Neutrophil (primary cell): ENCODE measurements around the gene MYH9.

Source experiments
- H3K27ac ChIP-seq: fragments of 200-600 bp; sonication (generic); 2 replicates; pipeline ENCODE4 v1.5.1; 2016; ENCODE audit warnings: mild to moderate bottlenecking, moderate library complexity
- H3K27me3 ChIP-seq: fragments of 200-600 bp; sonication (generic); 2 replicates; pipeline ENCODE4 v1.6.0; 2016; ENCODE audit warnings: mild to moderate bottlenecking
- H3K36me3 ChIP-seq: fragments of 200-600 bp; sonication (generic); 2 replicates; pipeline ENCODE4 v1.5.1; 2017
- H3K4me1 ChIP-seq, 2 experiments: fragments of 200-600 bp in 1 of 2; sonication (generic) in 1 of 2; 1 replicate in 1 of 2; 2 replicates in 1 of 2; pipeline versions ENCODE4 v1.5.1 to v1.6.1; 2013 to 2016; ENCODE audit warnings: low read depth in 1 of 2, low read length in 1 of 2, mild to moderate bottlenecking in 1 of 2, moderate library complexity in 1 of 2; ENCODE audit not compliant: control insufficient read depth in 1 of 2, insufficient read depth in 1 of 2
- H3K4me3 ChIP-seq, 2 experiments: fragments of 200-600 bp in 1 of 2; sonication (generic) in 1 of 2; 1 replicate in 1 of 2; 2 replicates in 1 of 2; pipeline ENCODE4 v1.5.1; 2013 to 2016; ENCODE audit warnings: low read depth in 1 of 2, low read length in 1 of 2, mild to moderate bottlenecking in 1 of 2, moderate library complexity in 1 of 2
- H3K9me3 ChIP-seq: fragments of 200-600 bp; sonication (generic); 2 replicates; pipeline ENCODE4 v1.5.1; 2016
- CTCF ChIP-seq: fragments of 200-600 bp; sonication (generic); IDR thresholded peaks from 2 replicates; pipeline ENCODE4 v1.5.1; 2016; ENCODE audit warnings: antibody characterized with exemption

MYH9 gene

GRCh38 chr22:36328635-36329253 is 59.0 kb downstream of the MYH9 start:
- Histone ChIP-seq H3K27me3 (no peaks in the 10 kb centered on the region), H3K27ac (peak overlapping the region; percentile 95), H3K4me3 (no peak overlapping the region), H3K4me1 (peaks cover 61 to 66% of the 10 kb centered on the region in 2 experiments), H3K36me3 (peaks cover 95% of the 10 kb centered on the region), H3K9me3 (no peaks in the 10 kb centered on the region)
- no peak for TF ChIP-seq CTCF

GRCh38 chr22:36327922-36328551 is 59.7 kb downstream of the MYH9 start:
- Histone ChIP-seq H3K36me3 (peaks cover 97% of the 10 kb centered on the region), H3K27me3 (no peaks in the 10 kb centered on the region), H3K4me1 (peaks cover 54 to 59% of the 10 kb centered on the region in 2 experiments), H3K9me3 (no peaks in the 10 kb centered on the region), H3K27ac (peak overlapping the region; percentile 95), H3K4me3 (no peak overlapping the region)
- no peak for TF ChIP-seq CTCF

GRCh38 chr22:36326178-36327161 is 61.3 kb downstream of the MYH9 start:
- TF ChIP-seq CTCF = no peak
- no peak overlapping the region for H3K4me3 ChIP-seq
- peak overlapping the region; percentile 95 for H3K27ac ChIP-seq
- H3K4me1 ChIP-seq = peaks cover 39 to 43% of the 10 kb centered on the region in 2 experiments
- peaks cover 99% of the 10 kb centered on the region for H3K36me3 ChIP-seq
- H3K9me3 ChIP-seq = peaks cover 4% of the 10 kb centered on the region
- no peaks in the 10 kb centered on the region for H3K27me3 ChIP-seq

- H3K9me3 ChIP-seq = peaks cover 4% of the 10 kb centered on the region
- no peak overlapping the region for H3K4me3 ChIP-seq
- no peaks in the 10 kb centered on the region for H3K27me3 ChIP-seq
- no peak for TF ChIP-seq CTCF
- peaks cover 28 to 32% of the 10 kb centered on the region in 2 experiments for H3K4me1 ChIP-seq
- peak overlapping the region; percentile 95 for H3K27ac ChIP-seq
- peaks cover 100% of the 10 kb centered on the region for H3K36me3 ChIP-seq
These were observed 62.4 kb downstream of the MYH9 start for GRCh38 chr22:36325154-36326031.

- Histone ChIP-seq H3K27me3 (no peaks in the 10 kb centered on the region), H3K4me1 (peaks cover 18 to 23% of the 10 kb centered on the region in 2 experiments), H3K27ac (peak overlapping the region; percentile 27), H3K4me3 (no peak overlapping the region), H3K36me3 (peaks cover 100% of the 10 kb centered on the region), H3K9me3 (peaks cover 4% of the 10 kb centered on the region)
- no peak for TF ChIP-seq CTCF
These were observed 63.4 kb downstream of the MYH9 start for GRCh38 chr22:36324414-36324813.
